ENCODE data around the gene GDPD3. TPM values are rescaled to one million over a fixed set of nuclear protein-coding genes. Genes with fewer than 3 reads are reported as not detected.

GDPD3 gene
- total RNA-seq, 1 donor from 2014 or later = 4.9 TPM

DNA sequence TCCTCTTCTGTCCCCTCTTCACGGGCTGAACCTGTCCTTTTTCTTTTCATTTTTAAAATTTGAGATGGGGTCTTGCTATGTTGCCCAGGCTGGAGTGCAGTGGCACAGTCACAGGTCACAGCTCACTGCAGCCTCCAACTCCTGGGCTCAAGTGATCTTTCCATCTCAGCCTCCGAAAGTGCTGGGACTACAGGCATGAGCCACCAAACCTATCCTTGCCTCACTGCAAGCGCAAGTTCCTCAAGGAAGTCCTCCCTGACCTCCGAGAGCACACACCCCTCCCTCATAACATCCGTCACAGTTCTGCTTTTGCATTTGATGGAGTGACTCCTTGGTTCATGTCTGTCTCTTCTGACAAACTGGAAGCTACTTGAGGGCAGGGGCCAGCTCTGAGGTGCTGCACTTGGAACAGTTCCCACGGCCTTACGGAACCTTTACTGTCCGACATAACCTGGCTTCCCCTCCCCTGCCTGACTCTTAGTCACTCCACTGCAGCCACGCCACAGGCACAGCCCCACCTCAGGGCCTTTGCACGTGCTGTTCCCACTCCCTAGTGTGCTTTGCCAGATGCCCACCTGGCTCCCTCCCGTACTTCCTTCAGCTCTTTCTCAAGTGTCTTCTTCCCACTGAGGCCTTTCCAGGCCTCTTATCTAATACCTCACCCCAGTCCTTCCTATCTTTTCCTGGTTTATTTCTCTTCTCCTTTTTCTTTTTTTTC, 26.0 kb downstream of the GDPD3 start:
- no peak for DNase-seq
- Mint-ChIP-seq H3K27me3 (ENCODE audit: unreplicated experiment) (peaks cover 7% of the 10 kb centered on the region), H3K27ac (ENCODE audit: unreplicated experiment) (no peak overlapping the region)

DNA sequence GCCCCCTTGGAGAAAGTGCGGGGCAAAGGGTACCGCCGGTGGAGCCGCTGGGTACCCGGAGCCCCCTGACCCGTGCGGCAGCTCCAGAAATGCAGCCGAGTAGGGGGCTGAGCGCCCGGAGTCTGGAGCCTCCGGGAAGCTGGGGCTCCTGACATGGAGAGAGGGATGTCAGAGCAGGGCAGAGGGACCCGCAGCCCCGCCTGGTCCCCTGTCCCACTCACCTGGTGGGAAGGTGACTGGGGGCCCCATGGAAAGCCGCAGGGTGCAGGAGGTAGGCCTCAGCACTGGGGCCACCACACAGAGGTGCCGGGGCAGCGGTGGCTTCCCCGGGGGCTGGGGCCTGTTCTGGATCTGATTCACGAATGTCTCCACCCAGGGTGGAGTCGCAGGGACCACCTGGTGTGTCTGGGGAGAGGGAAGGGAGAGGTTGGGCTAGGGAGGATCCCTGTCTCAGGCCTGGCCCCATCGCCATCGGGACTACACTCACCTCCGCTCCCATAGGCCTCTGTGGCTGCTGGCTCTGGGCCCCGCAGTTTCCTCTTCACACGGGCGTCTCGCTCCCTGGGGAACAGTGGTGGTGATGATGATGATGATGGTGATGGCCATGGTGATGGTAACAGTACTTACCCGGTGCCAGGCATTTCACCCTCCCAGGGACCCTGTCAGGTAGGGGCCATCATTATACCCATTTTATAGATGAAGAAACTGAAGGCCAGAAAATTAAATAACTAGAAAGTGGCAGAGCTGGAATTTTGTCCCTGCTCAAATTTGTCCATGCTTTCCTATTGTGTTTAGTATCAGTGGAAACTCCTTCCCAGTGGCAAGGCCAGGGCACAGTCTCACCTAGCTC, 26.8 kb downstream of the GDPD3 start:
- H3K36me3 Mint-ChIP-seq (ENCODE audit: unreplicated experiment) = no peaks in the 10 kb centered on the region
- H3K27ac Mint-ChIP-seq (ENCODE audit: unreplicated experiment) = no peak overlapping the region
- H3K4me1 Mint-ChIP-seq (ENCODE audit: low read depth, unreplicated experiment) = peaks cover 2% of the 10 kb centered on the region
- no peak overlapping the region for H3K4me3 Mint-ChIP-seq (ENCODE audit: unreplicated experiment)
- DNase-seq = no peak
- H3K9me3 Mint-ChIP-seq (ENCODE audit: unreplicated experiment) = peaks cover 4% of the 10 kb centered on the region
- TF ChIP-seq, protein P1, sequence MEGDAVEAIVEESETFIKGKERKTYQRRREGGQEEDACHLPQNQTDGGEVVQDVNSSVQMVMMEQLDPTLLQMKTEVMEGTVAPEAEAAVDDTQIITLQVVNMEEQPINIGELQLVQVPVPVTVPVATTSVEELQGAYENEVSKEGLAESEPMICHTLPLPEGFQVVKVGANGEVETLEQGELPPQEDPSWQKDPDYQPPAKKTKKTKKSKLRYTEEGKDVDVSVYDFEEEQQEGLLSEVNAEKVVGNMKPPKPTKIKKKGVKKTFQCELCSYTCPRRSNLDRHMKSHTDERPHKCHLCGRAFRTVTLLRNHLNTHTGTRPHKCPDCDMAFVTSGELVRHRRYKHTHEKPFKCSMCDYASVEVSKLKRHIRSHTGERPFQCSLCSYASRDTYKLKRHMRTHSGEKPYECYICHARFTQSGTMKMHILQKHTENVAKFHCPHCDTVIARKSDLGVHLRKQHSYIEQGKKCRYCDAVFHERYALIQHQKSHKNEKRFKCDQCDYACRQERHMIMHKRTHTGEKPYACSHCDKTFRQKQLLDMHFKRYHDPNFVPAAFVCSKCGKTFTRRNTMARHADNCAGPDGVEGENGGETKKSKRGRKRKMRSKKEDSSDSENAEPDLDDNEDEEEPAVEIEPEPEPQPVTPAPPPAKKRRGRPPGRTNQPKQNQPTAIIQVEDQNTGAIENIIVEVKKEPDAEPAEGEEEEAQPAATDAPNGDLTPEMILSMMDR (IDR thresholded peaks at IDR 0.05; ENCODE audit: partially characterized antibody, unreplicated experiment) = no peak
- peaks cover 7% of the 10 kb centered on the region for H3K27me3 Mint-ChIP-seq (ENCODE audit: unreplicated experiment)

More for the DNA sequence above, 26.0 kb downstream of the GDPD3 start:
- Mint-ChIP-seq H3K4me3 (ENCODE audit: unreplicated experiment) (peak overlapping the region; percentile 8), H3K4me1 (ENCODE audit: low read depth, unreplicated experiment) (peaks cover 4% of the 10 kb centered on the region), H3K36me3 (ENCODE audit: unreplicated experiment) (no peaks in the 10 kb centered on the region), H3K9me3 (ENCODE audit: unreplicated experiment) (peaks cover 4% of the 10 kb centered on the region)
- TF ChIP-seq, protein P1 (IDR thresholded peaks at IDR 0.05; ENCODE audit: partially characterized antibody, unreplicated experiment) = no peak

DNA sequence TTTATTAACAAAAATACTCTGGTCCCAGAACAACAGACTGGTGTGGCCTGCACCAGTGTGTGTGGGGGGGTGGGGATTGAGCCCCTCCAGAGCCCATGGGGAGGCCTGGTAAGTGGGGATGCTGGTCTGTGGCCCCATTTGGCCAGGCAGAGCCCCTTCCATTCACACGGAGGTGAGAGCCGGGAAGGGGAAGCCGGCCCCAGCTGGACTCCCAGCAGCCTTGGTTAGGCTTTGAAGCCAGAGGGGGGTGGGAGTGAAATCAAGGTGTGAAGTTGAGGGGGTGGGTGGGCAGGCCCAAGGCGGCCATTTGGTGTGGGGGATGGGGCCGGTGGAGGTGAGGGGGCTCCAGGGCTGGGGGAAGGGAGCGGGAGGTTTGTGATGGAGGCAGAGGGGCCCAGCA, 27.5 kb downstream of the GDPD3 start:
- DNase-seq = no peak
- H3K27me3 Mint-ChIP-seq (ENCODE audit: unreplicated experiment) = peaks cover 7% of the 10 kb centered on the region
- no peak overlapping the region for H3K4me3 Mint-ChIP-seq (ENCODE audit: unreplicated experiment)
- H3K36me3 Mint-ChIP-seq (ENCODE audit: unreplicated experiment) = no peaks in the 10 kb centered on the region
- no peak overlapping the region for H3K27ac Mint-ChIP-seq (ENCODE audit: unreplicated experiment)
- peaks cover 2% of the 10 kb centered on the region for H3K4me1 Mint-ChIP-seq (ENCODE audit: low read depth, unreplicated experiment)
- TF ChIP-seq, protein P1 (IDR thresholded peaks at IDR 0.05; ENCODE audit: partially characterized antibody, unreplicated experiment) = no peak
- H3K9me3 Mint-ChIP-seq (ENCODE audit: unreplicated experiment) = peaks cover 4% of the 10 kb centered on the region

DNA sequence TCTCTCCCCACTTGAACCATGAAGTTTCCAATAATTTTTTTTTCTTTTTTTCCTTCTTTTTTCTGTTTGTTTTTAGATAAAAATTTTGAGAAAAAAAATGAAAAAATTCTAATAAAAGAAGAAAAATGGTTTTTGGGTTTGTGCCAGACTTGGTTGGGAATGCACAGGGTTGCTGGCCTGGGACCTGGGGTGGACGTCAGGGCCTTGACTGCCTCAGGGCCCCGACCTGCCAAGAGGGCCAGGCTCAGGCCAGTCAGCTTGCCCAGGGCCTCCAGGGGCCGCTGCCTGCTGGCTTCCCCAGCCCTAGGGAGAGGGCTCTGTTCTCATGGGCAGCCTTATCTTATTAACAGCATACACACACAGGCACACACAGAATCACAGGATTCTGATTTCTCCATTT, 28.1 kb downstream of the GDPD3 start:
- H3K36me3 Mint-ChIP-seq (ENCODE audit: unreplicated experiment) = no peaks in the 10 kb centered on the region

More for the DNA sequence above, 28.1 kb downstream of the GDPD3 start:
- peaks cover 4% of the 10 kb centered on the region for H3K9me3 Mint-ChIP-seq (ENCODE audit: unreplicated experiment)
- peaks cover 2% of the 10 kb centered on the region for H3K4me1 Mint-ChIP-seq (ENCODE audit: low read depth, unreplicated experiment)
- H3K4me3 Mint-ChIP-seq (ENCODE audit: unreplicated experiment) = no peak overlapping the region
- TF ChIP-seq, protein P1 (IDR thresholded peaks at IDR 0.05; ENCODE audit: partially characterized antibody, unreplicated experiment) = no peak
- no peak for DNase-seq
- H3K27ac Mint-ChIP-seq (ENCODE audit: unreplicated experiment) = no peak overlapping the region
- H3K27me3 Mint-ChIP-seq (ENCODE audit: unreplicated experiment) = peaks cover 7% of the 10 kb centered on the region

Data from glutamatergic neuron (in vitro differentiated cells).